GM19463 (cell line): ENCODE results near the gene HORMAD2.
"Not testable (repeated sequence)": the region's sequence is repeated elsewhere in the genome, so short reads cannot be mapped to it uniquely, and the experiment has no call there.

Experiments
- ATAC-seq: cut with Tn5 transposase; IDR thresholded peaks from one replicate; pipeline ENCODE4 v1.9.1; 2021; ENCODE audit warnings: mild to moderate bottlenecking, moderate library complexity; ENCODE audit not compliant: unreplicated experiment

HORMAD2 gene

GRCh38 chr22:30054764-30055069 lies 25.5 kb upstream of the HORMAD2 start:
- ATAC-seq: no peak

- no peak for ATAC-seq
These were observed 24.2 kb upstream of the HORMAD2 start for GRCh38 chr22:30056015-30056414.

GRCh38 chr22:30057375-30057774 lies 22.9 kb upstream of the HORMAD2 start:
- no peak for ATAC-seq

- ATAC-seq: not testable (repeated sequence)
These were observed 20.8 kb upstream of the HORMAD2 start for GRCh38 chr22:30059346-30060020.

GRCh38 chr22:30061094-30061493 lies 19.2 kb upstream of the HORMAD2 start:
- not testable (repeated sequence) for ATAC-seq

GRCh38 chr22:30062259-30062658 lies 18.0 kb upstream of the HORMAD2 start:
- ATAC-seq: no peak

GRCh38 chr22:30062950-30063349 lies 17.3 kb upstream of the HORMAD2 start:
- no peak for ATAC-seq

- no peak for ATAC-seq
These were observed 16.1 kb upstream of the HORMAD2 start for GRCh38 chr22:30064172-30064571.

GRCh38 chr22:30073743-30074142 lies 6.5 kb upstream of the HORMAD2 start:
- ATAC-seq: no peak

- no peak for ATAC-seq
These were observed 6.1 kb upstream of the HORMAD2 start for GRCh38 chr22:30074147-30074546.

- no peak for ATAC-seq
These were observed 5.3 kb upstream of the HORMAD2 start for GRCh38 chr22:30074994-30075393.

- ATAC-seq: no peak
These were observed 2.9 kb upstream of the HORMAD2 start for GRCh38 chr22:30077279-30077880.

GRCh38 chr22:30078320-30079311 lies 1.6 kb upstream of the HORMAD2 start:
- no peak for ATAC-seq

GRCh38 chr22:30080805-30081204 lies 541 bp downstream of the HORMAD2 start:
- no peak for ATAC-seq

GRCh38 chr22:30086496-30086895 lies 6.2 kb downstream of the HORMAD2 start:
- no peak for ATAC-seq

GRCh38 chr22:30087037-30087436 lies 6.8 kb downstream of the HORMAD2 start:
- not testable (repeated sequence) for ATAC-seq

GRCh38 chr22:30087611-30088010 lies 7.3 kb downstream of the HORMAD2 start:
- no peak for ATAC-seq

GRCh38 chr22:30088468-30088867 lies 8.2 kb downstream of the HORMAD2 start:
- no peak for ATAC-seq

GRCh38 chr22:30089655-30089974 lies 9.4 kb downstream of the HORMAD2 start:
- ATAC-seq: no peak

- no peak for ATAC-seq
These were observed 12.4 kb downstream of the HORMAD2 start for GRCh38 chr22:30092686-30093085.

- ATAC-seq: no peak
These were observed 14.5 kb downstream of the HORMAD2 start for GRCh38 chr22:30094804-30095203.

- ATAC-seq: no peak
These were observed 17.6 kb downstream of the HORMAD2 start for GRCh38 chr22:30097861-30098260.
